K562 (cell line): ENCODE measurements around the gene IL31RA. TPM values are rescaled to one million over a fixed set of nuclear protein-coding genes. Genes with fewer than 3 reads are reported as not detected.

ENCODE experiments used
- HDAC3 ChIP-seq: fragments of 450-650 bp; IDR thresholded peaks from 2 replicates; pipeline ENCODE4 v1.6.1; 2018; ENCODE audit warnings: borderline replicate concordance, mild to moderate bottlenecking, moderate library complexity; ENCODE audit not compliant: partially characterized antibody
- LEF1 ChIP-seq: fragments of 450-650 bp; IDR thresholded peaks from 2 replicates; pipeline ENCODE4 v1.6.1; 2016; ENCODE audit warnings: mild to moderate bottlenecking
- PCBP1 ChIP-seq: fragments of 200-400 bp; formaldehyde crosslinking; IDR thresholded peaks from 2 replicates; pipeline ENCODE4 v1.6.1; 2018; ENCODE audit warnings: mild to moderate bottlenecking, low read depth, low read length; ENCODE audit not compliant: poor library complexity, severe bottlenecking
- PHTF2 ChIP-seq: fragments of 250-450 bp; sonication (Bioruptor Pico); IDR thresholded peaks from 2 replicates; pipeline ENCODE4 v1.5.0; 2021; ENCODE audit warnings: mild to moderate bottlenecking
- PTRF ChIP-seq: fragments of 450-650 bp; IDR thresholded peaks from 2 replicates; pipeline ENCODE4 v1.6.1; 2016; ENCODE audit warnings: mild to moderate bottlenecking, missing genetic modification characterization, missing compliant biosample characterization
- RBM39 ChIP-seq: fragments of 200-400 bp; formaldehyde crosslinking; optimal IDR thresholded peaks from 2 replicates; pipeline ENCODE3; 2018; ENCODE audit warnings: low read depth, low read length
- ZNF384 ChIP-seq: IDR thresholded peaks from 2 replicates; pipeline ENCODE4 v1.6.1; 2012; ENCODE audit warnings: low read depth, low read length, improper control_type of control experiment
- ZNF592 ChIP-seq: fragments of 450-650 bp; IDR thresholded peaks from 2 replicates; pipeline ENCODE4 v1.6.1; 2017; ENCODE audit warnings: antibody characterized with exemption, mild to moderate bottlenecking
- ZNF75A ChIP-seq: fragments of 450-650 bp; formaldehyde crosslinking; IDR thresholded peaks from 2 replicates; pipeline ENCODE4 v1.4.0; 2020; ENCODE audit warnings: mild to moderate bottlenecking
- polyA plus RNA-seq, 8 experiments: library from polyadenylated mRNA; depleted of rRNA in 4 of 8; stranded (reverse) in 5 of 8; unstranded in 3 of 8; fragments of >200 nt; fragmentation: Nextera tagmentation in 2 of 8; fragmentation: Illumina TruSeq in 1 of 8; extraction: Ambion mirVana in 2 of 8; extraction: Trizol in 1 of 8; gene quantifications; 2 replicates each; pipeline versions ENCODE4 v1.2.1 to v1.2.3, GENCODE V29; 2011 to 2014; ENCODE audit warnings: inconsistent platforms in 1 of 8, missing spikeins in 1 of 8
- total RNA-seq, 7 experiments: library from RNA; depleted of rRNA in 6 of 7; stranded (reverse); fragments of >200 nt in 6 of 7; fragmentation: Illumina TruSeq in 2 of 7; extraction: Trizol in 2 of 7; gene quantifications; 2 replicates each; pipeline versions ENCODE4 v1.2.1 to v1.2.3, GENCODE V29; 2011 to 2021; ENCODE audit warnings: low replicate concordance in 1 of 7
- TF ChIP-seq, protein P1 (sequence below): fragments of 450-650 bp; IDR thresholded peaks from 2 replicates; pipeline ENCODE4 v1.6.1; 2016; ENCODE audit warnings: low read depth, mild to moderate bottlenecking, moderate library complexity
- TF ChIP-seq, protein P2 (sequence below), 2 experiments: IDR thresholded peaks in 1 of 2; conservative IDR thresholded peaks in 1 of 2; 2 replicates each; pipeline ENCODE4 v1.6.1; 2016; ENCODE audit warnings: low read depth in 2 of 2, mild to moderate bottlenecking in 1 of 2, missing compliant biosample characterization in 1 of 2, missing genetic modification characterization in 1 of 2, moderate library complexity in 1 of 2
- TF ChIP-seq, protein P3 (sequence below): fragments of 450-650 bp; formaldehyde crosslinking; IDR thresholded peaks from 2 replicates; pipeline ENCODE4 v1.4.0; 2020; ENCODE audit warnings: mild to moderate bottlenecking, moderate library complexity

The IL31RA gene
- total and polyA plus RNA-seq, 9 of the 15 experiments (the other 6 are each of a cell fraction or from before 2014, with no cell fraction given) = not detected

DNA sequence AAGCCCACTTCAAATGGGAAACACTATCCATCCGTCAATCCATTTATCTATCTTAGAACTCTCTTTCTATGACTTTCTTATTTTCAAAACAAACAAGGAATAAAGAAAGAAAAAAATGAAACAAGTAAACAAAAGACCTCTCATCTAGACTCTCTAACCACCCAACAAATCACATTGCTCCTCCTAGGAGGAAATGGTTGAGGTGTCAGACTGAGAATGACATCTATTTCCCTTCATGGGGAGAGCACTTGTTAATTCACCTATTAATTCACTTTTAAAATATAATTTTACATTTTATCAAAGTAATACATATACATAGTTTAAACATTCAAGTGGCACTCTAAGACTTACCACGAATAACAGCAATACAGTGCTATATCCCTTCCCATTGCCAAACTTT lies 2.4 kb upstream of the IL31RA start (continued):
- TF ChIP-seq, protein P1, sequence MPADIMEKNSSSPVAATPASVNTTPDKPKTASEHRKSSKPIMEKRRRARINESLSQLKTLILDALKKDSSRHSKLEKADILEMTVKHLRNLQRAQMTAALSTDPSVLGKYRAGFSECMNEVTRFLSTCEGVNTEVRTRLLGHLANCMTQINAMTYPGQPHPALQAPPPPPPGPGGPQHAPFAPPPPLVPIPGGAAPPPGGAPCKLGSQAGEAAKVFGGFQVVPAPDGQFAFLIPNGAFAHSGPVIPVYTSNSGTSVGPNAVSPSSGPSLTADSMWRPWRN = no peak
- TF ChIP-seq HDAC3 (no peak), PHTF2 (CRISPR knock-in tag) (no peak), ZNF75A (CRISPR knock-in tag) (no peak), PTRF (no peak), PCBP1 (no peak), LEF1 (no peak), RBM39 (no peak), ZNF592 (no peak), ZNF384 (no peak)
- TF ChIP-seq, protein P2, sequence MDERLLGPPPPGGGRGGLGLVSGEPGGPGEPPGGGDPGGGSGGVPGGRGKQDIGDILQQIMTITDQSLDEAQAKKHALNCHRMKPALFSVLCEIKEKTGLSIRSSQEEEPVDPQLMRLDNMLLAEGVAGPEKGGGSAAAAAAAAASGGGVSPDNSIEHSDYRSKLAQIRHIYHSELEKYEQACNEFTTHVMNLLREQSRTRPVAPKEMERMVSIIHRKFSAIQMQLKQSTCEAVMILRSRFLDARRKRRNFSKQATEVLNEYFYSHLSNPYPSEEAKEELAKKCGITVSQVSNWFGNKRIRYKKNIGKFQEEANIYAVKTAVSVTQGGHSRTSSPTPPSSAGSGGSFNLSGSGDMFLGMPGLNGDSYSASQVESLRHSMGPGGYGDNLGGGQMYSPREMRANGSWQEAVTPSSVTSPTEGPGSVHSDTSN (CRISPR knock-in tag; IDR thresholded peaks at IDR 0.05; ENCODE audit: low read depth) = no peak
- TF ChIP-seq, protein P2 (tag; conservative IDR thresholded peaks at IDR 0.05; ENCODE audit: low read depth) = no peak
- TF ChIP-seq, protein P3, sequence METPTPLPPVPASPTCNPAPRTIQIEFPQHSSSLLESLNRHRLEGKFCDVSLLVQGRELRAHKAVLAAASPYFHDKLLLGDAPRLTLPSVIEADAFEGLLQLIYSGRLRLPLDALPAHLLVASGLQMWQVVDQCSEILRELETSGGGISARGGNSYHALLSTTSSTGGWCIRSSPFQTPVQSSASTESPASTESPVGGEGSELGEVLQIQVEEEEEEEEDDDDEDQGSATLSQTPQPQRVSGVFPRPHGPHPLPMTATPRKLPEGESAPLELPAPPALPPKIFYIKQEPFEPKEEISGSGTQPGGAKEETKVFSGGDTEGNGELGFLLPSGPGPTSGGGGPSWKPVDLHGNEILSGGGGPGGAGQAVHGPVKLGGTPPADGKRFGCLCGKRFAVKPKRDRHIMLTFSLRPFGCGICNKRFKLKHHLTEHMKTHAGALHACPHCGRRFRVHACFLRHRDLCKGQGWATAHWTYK (CRISPR knock-in tag) = no peak
